Fibroblast of skin of abdomen (primary cell): ENCODE measurements around the gene HTT-AS.

Source experiments
- DNase-seq: peaks from one replicate; pipeline ENCODE4 v3.0.0-alpha.2; 2013

The HTT-AS gene

GRCh38 chr4:3029464-3029863 is 44.9 kb downstream of the HTT-AS start:
- no peak for DNase-seq

- no peak for DNase-seq
Measured at GRCh38 chr4:3026540-3026939, 47.8 kb downstream of the HTT-AS start.

- DNase-seq, result no peak
Measured at GRCh38 chr4:3025881-3026280, 48.5 kb downstream of the HTT-AS start.

- DNase-seq, result no peak
Measured at GRCh38 chr4:3022651-3023050, 51.7 kb downstream of the HTT-AS start.

- no peak for DNase-seq
Measured at GRCh38 chr4:3022112-3022511, 52.2 kb downstream of the HTT-AS start.

GRCh38 chr4:3021627-3022026 is 52.7 kb downstream of the HTT-AS start:
- DNase-seq, result no peak

- no peak for DNase-seq
Measured at GRCh38 chr4:3021127-3021526, 53.2 kb downstream of the HTT-AS start.

GRCh38 chr4:3019145-3019846 is 55.0 kb downstream of the HTT-AS start:
- DNase-seq, result no peak

- peak; percentile 69 for DNase-seq
Measured at GRCh38 chr4:3017504-3017903, 56.8 kb downstream of the HTT-AS start.

- no peak for DNase-seq
Measured at GRCh38 chr4:3016961-3017360, 57.4 kb downstream of the HTT-AS start.

- DNase-seq, result no peak
Measured at GRCh38 chr4:3013839-3014350, 60.4 kb downstream of the HTT-AS start.
